ENCODE results near the gene CNKSR1.
A peak's percentile ranks its signal among the peaks of the same experiment; 100 is the strongest.

Gene CNKSR1

GRCh38 chr1:26159743-26160039, 17.6 kb upstream of the CNKSR1 start:
- DNase-seq = no peak

GRCh38 chr1:26160527-26161414, 16.5 kb upstream of the CNKSR1 start:
- DNase-seq = no peak

GRCh38 chr1:26161415-26162219, 15.7 kb upstream of the CNKSR1 start:
- peak in 36 of 56 donors; percentile 7 to 76 (median 48) for DNase-seq

DNA sequence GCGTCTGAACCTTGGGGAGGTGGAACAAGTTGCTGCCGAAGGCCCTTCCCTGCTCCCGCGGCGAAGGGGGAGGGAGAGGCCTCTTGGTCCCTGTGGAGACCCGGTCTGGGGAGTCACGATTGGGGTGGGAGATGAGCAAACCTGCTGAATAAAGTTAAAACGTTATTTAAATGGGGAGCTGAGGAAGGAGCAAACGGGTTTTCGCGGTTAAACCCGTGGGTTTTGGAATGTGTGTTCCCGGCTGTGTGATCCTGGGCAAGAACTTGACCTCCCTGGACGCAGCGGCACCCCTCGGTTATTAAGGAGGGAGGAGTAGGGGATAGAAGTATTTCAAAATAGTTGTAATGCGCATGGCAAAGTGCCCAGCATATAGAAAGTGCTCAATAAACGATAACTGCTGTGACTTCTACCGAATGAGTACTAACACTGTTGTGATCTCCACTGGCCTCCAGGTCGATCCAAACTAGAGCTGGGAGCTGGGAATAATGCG, 15.0 kb upstream of the CNKSR1 start:
- DNase-seq = no peak

GRCh38 chr1:26163684-26164035, 13.6 kb upstream of the CNKSR1 start:
- no peak for DNase-seq

- DNase-seq = peak in 21 of 56 donors; percentile 10 to 68 (median 23)
Measured at GRCh38 chr1:26164036-26164860, 13.0 kb upstream of the CNKSR1 start.

DNA sequence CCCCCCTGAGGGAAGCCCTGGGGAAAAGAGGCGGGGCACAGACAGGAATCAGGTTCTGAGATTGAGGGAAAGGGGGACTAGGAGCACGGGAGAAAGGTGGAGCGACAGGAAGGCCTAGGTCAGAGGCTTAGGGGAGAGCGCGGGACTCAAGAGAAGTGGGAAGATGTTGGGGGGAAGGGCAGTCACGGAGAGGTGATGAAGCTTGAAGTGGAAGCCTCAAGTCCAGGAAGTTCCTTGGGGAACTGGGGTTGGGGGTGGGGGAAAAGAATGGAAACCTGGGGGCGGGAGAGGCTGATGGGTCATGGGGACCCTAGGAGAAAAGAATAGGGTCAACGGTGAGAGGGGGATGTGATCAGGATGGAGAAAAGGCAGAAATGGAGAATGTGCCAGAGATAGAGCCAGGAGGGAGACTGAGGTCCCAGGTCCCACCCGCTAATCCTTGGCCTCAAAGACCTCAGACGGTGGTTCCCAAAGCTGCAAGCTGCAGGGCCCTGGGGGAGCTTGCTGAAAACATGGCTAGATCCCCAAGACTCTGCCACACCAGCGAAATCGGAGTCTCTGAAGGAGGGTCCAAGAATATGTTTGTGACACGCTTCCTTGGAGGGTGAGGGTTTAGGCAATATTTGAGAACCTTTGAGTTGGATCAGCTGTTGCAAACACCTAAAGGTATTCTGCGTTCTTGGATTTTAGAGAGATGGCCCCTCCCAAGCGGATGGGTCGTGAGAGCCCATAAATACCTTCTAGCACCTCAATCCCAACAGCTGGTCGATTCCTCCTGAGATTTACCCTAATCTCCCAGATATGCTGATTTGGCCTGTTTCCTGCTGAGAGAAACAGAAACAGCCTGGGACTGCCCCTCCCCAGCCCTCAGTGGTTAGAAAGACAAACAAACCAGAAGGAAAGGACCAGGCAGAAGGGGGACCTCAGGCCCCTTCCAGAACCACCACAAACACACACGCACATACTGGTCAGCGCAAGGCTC, 12.1 kb upstream of the CNKSR1 start:
- no peak for DNase-seq

DNA sequence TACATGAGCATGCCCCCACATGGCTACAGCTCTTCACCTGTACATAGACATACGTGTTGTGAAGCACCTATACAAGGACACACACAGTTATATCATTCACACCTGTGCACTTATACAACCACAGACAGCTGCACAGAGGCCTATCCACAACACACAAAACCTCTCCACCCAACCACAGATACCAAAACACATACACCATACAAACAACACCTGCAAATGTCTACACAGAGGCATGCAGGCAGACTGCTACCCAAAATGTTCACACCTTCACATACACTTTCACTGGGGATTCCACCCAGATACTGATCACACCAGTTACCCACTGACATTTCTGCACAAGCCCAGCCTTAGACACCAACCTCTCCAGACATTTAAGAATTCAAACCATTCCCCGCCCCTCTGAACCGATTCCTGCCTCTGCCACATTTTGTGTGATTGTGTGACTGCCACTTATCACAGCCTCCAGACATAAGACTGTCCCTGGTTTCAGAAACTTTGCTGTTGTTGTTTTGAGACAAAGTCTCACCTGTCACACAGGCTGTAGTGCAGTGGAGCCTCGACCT, 10.5 kb upstream of the CNKSR1 start:
- no peak for DNase-seq

GRCh38 chr1:26168410-26169197, 8.7 kb upstream of the CNKSR1 start, which contains the start of gene C1orf232:
Gene C1orf232 (minus strand): TSS chr1:26168963. CDS start chr1:26168499, 464 bp downstream.
- DNase-seq = peak in 2 of 56 donors; percentile 7 to 32

DNA sequence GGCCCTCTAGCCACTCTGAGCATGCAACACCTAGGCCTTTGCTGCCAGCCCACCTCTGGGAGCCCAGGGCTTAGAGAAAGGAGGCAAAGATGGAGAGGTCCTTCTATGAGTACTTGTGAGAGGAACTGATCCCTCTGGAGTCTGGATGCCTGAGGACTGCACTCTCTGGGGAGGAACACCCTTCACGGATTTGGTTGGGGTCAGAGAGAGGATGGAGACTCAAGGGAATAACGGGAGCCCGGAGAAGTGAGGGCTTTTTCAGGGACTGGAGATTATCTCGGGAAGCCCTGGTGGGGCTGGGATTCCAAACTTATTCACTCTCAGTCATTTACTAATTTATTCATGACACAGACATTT, 8.1 kb upstream of the CNKSR1 start:
- DNase-seq = peak in 1 of 56 donors; percentile 21

DNA sequence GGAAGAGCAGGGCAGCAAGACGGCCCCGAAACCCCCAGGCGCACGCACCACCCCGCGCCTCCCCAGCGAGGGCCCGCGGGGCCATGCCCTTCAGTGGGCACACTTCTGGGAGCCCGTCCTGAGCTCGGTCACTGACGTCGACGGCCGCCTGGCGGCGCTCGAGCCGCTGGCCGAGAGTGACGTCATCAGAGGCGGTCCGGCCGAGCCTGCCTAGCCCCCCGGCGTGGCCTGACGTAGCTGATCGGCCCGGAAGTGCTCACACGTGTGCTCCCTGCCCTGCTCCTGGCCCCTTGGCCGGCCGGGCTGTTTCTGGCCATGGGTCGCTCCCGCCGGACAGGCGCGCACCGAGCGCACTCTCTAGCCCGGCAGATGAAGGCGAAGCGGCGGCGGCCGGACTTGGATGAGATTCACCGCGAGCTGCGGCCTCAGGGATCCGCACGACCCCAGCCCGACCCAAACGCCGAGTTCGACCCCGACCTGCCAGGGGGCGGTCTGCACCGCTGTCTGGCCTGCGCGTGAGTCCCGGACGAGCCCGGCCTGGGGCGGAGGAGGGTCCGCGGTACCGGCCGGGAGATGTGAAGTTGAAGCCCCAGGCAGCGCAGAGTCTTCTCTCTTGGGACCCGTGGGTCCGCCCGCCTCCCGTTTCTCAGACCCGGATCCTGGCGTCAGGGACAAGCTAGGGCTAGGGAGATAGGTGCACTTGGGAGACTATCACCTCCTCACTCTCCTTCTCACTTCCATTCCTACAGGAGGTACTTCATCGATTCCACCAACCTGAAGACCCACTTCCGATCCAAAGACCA, 7.4 kb upstream of the CNKSR1 start, which contains the start of gene ZNF593:
ZNF593 (plus strand) TSS at position 240 of the 803 bp plus-strand sequence; CDS start at position 316, 76 bp downstream.
- DNase-seq = peak in 55 of 56 donors; percentile 42 to 94 (median 80)

GRCh38 chr1:26170472-26170821, 6.8 kb upstream of the CNKSR1 start:
- DNase-seq = no peak

DNA sequence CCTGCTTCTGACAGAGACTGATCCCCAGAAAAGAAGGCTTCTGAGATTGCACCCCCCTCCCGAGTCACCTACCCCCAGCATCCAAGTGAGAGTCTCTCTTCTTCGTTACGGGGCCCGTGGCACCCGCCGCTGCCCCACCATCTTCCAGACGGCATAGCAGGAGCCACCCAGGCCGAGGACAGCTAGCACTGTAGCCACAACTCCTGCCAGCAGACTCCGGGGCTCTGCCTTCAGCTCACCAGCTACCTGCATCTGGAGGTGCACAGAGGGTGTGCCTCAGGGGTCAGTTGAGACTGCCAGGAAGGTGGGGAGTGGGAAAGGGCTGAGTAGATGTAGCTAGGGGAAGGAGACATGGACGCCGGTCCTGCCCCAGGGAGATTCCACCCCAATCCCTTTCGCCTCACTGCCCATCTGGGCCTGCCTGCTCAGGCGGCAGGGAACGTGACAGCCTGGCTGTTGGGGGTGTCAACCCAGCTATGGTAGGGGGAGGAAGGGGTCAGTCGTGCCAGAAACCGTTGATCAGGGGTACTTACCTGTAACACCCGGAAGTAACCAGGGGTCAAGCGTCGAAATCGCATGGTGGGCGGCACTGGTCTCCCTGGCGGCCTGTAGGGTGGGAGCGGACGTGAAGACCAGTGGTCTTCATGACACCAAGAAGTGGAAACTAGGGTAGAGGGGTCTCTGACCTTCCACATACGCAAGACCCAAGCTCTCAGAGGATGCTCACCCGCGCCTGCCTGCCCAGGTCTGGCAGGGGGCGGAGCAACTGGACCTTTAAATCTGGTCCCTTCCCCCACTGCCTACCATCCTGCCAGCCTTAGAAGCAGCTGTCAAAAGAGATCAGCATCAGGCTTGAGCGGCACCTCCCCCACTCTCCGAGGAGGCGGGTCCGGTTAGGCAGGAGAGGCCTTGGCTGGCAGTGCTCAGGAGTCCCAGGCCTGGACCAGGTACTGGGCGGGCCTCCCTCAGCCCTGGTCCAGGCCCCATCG, 5.9 kb upstream of the CNKSR1 start, which contains the start of gene ZNF593OS:
ZNF593OS (minus strand) TSS at position 749 of the 989 bp plus-strand sequence; CDS start at position 578, 171 bp downstream.
- no peak for DNase-seq

GRCh38 chr1:26175346-26175745, 1.9 kb upstream of the CNKSR1 start:
- DNase-seq = no peak

- no peak for DNase-seq
Measured at GRCh38 chr1:26180010-26180506, 2.8 kb downstream of the CNKSR1 start.
